HG03196 (cell line): ENCODE measurements around the gene ADTRP.

Source experiments
- ATAC-seq: cut with Tn5 transposase; IDR thresholded peaks from one replicate; pipeline ENCODE4 v1.9.1; 2021; ENCODE audit not compliant: unreplicated experiment

The ADTRP gene

GRCh38 chr6:11778648-11779328 is at the start of gene ADTRP:
ADTRP (minus strand) TSS chr6:11778803; CDS start chr6:11778759, 44 bp downstream.
- ATAC-seq, result no peak

GRCh38 chr6:11826779-11827178 is 48.2 kb upstream of the ADTRP start:
- no peak for ATAC-seq

- peak; percentile 64 for ATAC-seq
Measured at GRCh38 chr6:11824986-11825385, 46.4 kb upstream of the ADTRP start.

- no peak for ATAC-seq
Measured at GRCh38 chr6:11822346-11822745, 43.7 kb upstream of the ADTRP start.

- no peak for ATAC-seq
Measured at GRCh38 chr6:11821781-11822180, 43.2 kb upstream of the ADTRP start.

- no peak for ATAC-seq
Measured at GRCh38 chr6:11820821-11821220, 42.2 kb upstream of the ADTRP start.

GRCh38 chr6:11819486-11819885 is 40.9 kb upstream of the ADTRP start:
- ATAC-seq, result no peak

GRCh38 chr6:11815231-11815630 is 36.6 kb upstream of the ADTRP start:
- no peak for ATAC-seq

GRCh38 chr6:11814819-11815218 is 36.2 kb upstream of the ADTRP start:
- ATAC-seq, result no peak

- ATAC-seq, result no peak
Measured at GRCh38 chr6:11814106-11814505, 35.5 kb upstream of the ADTRP start.

GRCh38 chr6:11813606-11814005 is 35.0 kb upstream of the ADTRP start:
- ATAC-seq, result no peak

- no peak for ATAC-seq
Measured at GRCh38 chr6:11812951-11813350, 34.3 kb upstream of the ADTRP start.

- no peak for ATAC-seq
Measured at GRCh38 chr6:11812439-11812838, 33.8 kb upstream of the ADTRP start.

GRCh38 chr6:11811644-11812264 is 33.2 kb upstream of the ADTRP start:
- ATAC-seq, result no peak

GRCh38 chr6:11810854-11811643 is 32.4 kb upstream of the ADTRP start:
- no peak for ATAC-seq

- no peak for ATAC-seq
Measured at GRCh38 chr6:11810039-11810541, 31.5 kb upstream of the ADTRP start.

- no peak for ATAC-seq
Measured at GRCh38 chr6:11808054-11808453, 29.5 kb upstream of the ADTRP start.

- no peak for ATAC-seq
Measured at GRCh38 chr6:11806561-11807317, 28.1 kb upstream of the ADTRP start.

- no peak for ATAC-seq
Measured at GRCh38 chr6:11805259-11806053, 26.9 kb upstream of the ADTRP start.

GRCh38 chr6:11804701-11805100 is 26.1 kb upstream of the ADTRP start:
- ATAC-seq, result no peak
